ENCODE data around the gene TAF3.

DNA sequence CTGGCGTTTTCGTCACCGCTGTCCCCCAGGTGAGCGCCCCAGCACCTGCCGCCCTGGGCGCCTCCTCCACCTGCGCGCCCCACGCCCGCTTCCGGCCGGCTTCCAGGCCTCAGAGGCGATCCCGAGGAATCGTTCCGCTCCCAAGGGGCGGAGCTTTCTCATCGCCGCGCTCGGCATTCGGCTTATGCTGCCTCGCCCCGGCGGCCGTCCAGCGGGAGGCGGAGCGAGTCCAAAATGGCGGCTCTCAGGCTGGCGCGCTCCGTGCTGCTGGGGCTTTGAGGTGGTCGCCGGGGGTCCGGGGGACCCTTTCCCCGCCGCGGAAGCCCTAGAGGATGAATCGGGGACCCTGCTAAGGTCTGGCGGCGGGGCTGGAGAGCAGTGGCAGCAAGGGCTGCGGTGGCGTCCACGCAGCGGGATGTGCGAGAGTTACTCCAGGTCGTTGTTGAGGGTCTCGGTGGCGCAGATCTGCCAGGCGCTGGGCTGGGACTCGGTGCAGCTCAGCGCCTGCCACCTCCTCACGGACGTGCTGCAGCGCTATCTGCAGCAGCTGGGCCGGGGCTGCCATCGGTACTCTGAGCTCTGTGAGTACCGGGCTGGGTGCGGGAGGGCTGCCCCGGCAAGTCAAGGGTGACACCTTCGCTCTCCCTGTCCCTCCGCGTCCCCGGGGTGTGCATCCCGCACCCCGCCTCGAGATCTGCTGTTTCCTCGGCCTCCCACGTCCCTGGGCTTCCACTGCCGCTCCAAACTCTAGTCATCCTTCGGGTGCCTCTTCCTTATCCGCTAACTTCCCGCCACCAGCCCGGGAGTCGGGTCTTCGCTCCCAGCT, at the start of gene TAF3:
- no peak for TF ChIP-seq EZH2 (IDR thresholded peaks at IDR 0.05; ENCODE audit: borderline replicate concordance)
- TF ChIP-seq, protein P1, sequence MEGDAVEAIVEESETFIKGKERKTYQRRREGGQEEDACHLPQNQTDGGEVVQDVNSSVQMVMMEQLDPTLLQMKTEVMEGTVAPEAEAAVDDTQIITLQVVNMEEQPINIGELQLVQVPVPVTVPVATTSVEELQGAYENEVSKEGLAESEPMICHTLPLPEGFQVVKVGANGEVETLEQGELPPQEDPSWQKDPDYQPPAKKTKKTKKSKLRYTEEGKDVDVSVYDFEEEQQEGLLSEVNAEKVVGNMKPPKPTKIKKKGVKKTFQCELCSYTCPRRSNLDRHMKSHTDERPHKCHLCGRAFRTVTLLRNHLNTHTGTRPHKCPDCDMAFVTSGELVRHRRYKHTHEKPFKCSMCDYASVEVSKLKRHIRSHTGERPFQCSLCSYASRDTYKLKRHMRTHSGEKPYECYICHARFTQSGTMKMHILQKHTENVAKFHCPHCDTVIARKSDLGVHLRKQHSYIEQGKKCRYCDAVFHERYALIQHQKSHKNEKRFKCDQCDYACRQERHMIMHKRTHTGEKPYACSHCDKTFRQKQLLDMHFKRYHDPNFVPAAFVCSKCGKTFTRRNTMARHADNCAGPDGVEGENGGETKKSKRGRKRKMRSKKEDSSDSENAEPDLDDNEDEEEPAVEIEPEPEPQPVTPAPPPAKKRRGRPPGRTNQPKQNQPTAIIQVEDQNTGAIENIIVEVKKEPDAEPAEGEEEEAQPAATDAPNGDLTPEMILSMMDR (IDR thresholded peaks at IDR 0.05; ENCODE audit: poor library complexity) = no peak

Data from hepatocyte (in vitro differentiated cells).